Eye (tissue), 1 donor: ENCODE measurements around the gene TIGAR.

Experiments used
- DNase-seq: peaks from one replicate; pipeline ENCODE4 v3.0.0-alpha.2; 2015

Gene TIGAR, protein sequence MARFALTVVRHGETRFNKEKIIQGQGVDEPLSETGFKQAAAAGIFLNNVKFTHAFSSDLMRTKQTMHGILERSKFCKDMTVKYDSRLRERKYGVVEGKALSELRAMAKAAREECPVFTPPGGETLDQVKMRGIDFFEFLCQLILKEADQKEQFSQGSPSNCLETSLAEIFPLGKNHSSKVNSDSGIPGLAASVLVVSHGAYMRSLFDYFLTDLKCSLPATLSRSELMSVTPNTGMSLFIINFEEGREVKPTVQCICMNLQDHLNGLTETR

DNA sequence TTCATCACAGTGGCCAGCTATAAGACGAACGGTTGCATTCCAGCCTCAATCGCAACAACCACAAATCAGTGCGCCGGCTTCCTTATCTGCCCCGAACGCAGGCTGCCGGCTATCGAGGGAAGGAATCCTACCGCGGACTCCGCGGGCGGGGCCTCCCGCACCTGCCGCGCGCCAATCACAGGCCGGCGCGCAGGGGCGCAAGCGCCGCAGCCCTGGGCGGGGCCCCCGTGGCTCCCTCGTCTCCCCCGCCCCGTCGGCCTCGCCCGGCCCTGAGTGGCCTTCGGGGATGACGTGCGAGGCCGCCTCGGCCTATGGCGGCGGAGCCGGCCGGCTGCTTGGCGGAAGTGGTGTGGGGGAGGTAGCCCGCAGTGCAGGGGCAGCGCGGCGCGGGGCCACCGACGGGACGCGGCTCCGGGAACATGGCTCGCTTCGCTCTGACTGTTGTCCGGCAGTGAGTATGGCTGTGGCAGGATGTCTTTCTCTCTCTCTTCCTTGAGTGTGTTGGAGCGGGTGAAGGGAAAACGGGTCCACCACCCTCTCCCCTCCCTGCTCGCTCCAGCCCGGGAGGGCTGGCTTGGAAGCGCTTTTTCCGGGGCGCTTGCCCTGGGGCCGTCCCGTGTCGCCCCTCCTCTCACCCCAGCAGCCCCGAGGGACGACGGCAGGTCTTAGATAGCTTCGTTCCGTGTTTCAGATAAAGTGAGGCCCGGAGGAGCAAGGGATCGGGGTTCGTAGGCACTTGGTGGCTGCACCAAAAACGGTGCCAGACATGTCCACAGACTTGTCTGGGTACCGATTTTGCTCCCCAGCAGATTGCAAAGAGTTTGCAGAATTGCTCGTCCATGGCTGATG lies at the start of gene TIGAR:
Gene TIGAR (plus strand): TSS at position 361 of the 849 bp plus-strand sequence. CDS start 59 bp downstream, at position 420.
- DNase-seq, result peak; percentile 97

DNA sequence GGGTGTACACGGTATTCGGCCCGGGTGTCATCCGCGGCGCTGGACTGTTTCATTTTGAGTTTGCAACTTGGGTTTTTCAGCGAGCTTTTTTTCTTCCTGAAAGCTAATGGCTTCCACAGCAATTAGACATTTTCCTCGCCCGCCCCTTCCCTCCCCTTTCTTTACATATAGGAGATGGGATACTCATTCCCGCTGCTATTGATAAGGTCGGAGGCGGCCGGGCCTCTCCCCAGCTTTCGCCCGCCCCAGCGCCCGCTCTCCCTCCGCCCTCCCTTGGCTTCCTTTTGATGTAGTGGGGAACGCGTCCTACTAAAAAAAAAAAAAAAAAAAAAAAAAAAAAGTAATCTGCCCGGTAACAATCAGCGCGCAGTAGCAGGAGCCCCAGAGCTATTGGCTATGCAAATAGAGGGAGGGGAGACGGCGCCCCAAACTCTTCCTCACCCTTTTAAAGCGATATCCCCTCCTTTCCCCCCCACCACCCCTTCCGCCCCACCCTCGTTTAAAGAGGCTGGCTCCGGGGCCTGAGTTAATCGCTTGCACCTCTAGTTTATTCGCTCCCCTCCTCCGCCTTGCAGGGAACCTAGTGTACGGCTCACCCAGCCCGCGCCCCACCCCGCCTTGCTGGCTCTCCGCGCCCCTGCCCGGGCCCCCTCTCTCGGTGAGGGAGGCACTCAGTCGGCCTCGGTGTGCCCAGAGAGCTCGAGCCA lies 49.1 kb upstream of the TIGAR start:
- DNase-seq, result peak; percentile 92

DNA sequence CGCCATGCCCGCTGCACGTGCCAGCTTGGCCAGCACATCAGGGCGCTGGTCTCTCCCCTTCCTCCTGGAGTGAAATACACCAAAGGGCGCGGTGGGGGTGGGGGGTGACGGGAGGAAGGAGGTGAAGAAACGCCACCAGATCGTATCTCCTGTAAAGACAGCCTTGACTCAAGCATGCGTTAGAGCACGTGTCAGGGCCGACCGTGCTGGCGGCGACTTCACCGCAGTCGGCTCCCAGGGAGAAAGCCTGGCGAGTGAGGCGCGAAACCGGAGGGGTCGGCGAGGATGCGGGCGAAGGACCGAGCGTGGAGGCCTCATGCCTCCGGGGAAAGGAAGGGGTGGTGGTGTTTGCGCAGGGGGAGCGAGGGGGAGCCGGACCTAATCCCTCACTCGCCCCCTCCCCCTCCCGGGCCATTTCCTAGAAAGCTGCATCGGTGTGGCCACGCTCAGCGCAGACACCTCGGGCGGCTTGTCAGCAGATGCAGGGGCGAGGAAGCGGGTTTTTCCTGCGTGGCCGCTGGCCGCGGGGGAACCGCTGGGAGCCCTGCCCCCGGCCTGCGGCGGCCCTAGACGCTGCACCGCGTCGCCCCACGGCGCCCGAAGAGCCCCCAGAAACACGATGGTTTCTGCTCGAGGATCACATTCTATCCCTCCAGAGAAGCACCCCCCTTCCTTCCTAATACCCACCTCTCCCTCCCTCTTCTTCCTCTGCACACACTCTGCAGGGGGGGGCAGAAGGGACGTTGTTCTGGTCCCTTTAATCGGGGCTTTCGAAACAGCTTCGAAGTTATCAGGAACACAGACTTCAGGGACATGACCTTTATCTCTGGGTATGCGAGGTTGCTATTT lies 48.4 kb upstream of the TIGAR start:
- DNase-seq, result peak; percentile 88

DNA sequence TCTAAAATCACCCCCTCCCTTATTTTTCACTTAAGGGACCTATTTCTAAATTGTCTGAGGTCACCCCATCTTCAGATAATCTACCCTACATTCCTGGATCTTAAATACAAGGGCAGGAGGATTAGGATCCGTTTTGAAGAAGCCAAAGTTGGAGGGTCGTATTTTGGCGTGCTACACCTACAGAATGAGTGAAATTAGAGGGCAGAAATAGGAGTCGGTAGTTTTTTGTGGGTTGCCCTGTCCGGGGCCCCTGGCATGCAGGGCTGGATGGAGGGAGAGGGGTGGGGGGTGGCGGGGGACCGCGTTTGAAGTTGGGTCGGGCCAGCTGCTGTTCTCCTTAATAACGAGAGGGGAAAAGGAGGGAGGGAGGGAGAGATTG lies 47.8 kb upstream of the TIGAR start:
- no peak for DNase-seq

DNA sequence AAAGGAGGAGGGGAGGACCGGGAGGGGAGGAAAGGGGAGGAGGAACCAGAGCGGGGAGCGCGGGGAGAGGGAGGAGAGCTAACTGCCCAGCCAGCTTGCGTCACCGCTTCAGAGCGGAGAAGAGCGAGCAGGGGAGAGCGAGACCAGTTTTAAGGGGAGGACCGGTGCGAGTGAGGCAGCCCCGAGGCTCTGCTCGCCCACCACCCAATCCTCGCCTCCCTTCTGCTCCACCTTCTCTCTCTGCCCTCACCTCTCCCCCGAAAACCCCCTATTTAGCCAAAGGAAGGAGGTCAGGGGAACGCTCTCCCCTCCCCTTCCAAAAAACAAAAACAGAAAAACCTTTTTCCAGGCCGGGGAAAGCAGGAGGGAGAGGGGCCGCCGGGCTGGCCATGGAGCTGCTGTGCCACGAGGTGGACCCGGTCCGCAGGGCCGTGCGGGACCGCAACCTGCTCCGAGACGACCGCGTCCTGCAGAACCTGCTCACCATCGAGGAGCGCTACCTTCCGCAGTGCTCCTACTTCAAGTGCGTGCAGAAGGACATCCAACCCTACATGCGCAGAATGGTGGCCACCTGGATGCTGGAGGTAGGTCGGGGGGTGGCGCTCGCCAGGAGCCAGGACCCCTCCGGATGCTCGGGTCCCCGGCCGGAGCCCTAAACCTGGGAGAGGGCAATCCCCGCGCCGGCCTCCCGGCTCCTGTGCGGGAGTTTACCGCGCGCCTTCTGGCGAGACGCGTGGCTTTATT lies 47.2 kb upstream of the TIGAR start, which contains the start of gene CCND2:
Gene CCND2 (plus strand): TSS at position 111 of the 744 bp plus-strand sequence. CDS start 279 bp downstream, at position 390.
- DNase-seq, result peak; percentile 96

DNA sequence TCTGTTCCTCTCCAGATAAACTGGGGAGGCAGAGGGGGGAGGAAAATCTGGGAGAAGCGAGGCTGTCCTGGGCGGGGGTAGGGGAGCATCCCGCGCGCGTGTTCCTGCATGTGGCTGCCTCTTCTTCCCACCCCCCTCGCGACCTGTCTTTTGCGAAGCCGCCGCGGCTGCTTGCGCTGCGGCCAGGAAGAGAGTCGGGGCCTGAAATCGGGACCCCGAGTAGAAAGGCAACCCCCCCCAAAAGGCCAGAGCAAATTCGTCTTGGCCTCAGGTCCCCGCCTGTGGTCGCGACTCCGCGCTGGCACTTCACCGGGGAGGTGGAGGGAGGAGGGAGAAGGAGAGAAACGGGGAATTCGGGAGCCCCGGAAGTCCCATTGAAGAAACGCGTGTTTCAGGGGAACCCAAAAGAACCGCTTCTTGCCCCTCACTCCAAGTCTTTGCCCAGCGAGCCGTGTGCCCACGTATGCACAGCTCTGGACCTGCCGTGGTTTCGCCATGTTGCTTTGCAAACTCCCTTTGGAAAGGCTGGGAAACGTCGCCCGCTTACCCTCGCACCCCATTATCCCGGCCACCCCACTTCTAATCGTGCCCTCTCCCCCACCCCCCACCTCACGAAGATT lies 46.5 kb upstream of the TIGAR start:
- peak; percentile 80 for DNase-seq

DNA sequence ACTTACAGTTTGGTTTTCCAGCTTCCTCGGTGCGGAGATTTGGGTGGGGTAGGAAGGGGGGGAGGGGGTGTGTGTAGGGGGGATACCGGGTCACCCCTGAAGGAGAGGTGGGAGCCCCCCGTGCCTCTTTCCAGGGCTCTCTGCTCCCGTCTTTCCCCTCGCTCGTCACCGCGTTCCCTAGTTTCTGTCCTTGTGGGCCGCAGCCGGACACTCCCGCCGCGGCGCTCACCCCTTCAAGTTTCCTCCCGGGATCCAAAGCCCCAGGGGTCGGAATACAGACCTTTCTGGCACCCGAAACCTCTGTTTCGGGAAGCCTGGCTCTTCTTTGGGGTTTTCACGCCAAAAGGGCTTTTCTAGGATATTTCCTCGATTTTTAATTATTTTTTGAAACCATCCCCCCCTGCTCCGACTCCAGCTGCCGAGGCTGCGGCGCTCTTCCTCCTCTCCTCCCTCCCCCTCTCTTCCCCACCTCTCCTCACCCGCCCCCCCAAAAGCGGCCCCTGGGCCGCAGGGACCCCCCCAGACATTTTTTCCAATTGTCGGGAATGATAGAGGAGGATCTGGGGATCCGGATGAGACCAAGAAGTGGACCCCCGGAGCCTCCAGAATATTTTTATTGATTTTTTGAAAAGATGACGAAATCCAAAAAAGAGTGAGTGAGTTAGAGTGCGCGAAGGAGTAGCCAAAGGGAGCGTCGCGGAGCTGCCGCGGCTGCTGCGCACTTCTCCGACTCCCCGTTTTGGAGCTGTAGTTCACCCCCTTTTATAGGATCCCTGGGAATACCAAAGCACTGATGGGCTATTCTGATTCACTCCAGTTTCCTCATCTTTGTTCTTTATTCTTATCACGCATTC lies 45.8 kb upstream of the TIGAR start:
- DNase-seq, result peak; percentile 85

DNA sequence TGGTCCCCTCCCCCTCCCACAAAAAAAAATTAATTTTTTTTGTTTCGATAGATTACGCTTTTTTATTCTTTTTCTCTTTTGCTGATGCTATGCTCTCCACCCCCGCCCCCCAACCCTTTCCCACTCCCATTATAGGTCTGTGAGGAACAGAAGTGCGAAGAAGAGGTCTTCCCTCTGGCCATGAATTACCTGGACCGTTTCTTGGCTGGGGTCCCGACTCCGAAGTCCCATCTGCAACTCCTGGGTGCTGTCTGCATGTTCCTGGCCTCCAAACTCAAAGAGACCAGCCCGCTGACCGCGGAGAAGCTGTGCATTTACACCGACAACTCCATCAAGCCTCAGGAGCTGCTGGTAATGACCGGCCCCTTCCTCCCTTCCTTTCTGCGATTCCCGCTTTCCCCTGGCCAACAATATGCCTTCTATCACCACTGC lies 45.1 kb upstream of the TIGAR start:
- peak; percentile 75 for DNase-seq

DNA sequence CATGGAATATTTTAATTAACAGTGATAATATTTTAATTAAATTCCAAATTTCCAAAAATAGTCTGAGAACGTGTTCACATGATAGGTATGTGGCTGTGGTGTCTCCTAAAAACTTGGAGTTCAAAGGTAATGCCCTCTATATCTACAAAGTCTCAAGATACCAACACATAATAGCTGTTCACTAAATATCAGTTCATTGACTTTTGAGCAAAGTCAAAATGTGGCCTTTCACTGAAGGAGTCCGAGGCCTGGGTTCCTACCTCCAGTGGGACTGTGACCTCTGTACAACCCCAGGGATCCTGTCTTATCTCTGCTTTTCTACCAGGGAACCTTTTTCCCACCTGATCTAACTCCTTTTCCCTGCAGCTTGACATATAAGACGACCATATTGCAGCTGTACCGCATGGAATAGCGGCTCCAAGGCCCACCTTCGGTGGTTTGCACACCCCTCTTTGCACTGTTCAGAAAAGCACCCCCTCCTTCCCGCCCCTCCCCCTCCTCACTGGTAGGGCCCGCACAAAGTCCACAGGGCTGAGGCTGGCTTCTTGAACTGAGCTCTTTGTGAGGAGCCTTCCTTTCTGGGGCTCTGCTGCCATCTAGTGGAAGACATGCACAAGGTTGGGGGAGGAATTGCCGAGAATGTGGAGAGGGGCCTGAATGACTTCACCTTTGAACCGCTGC lies 44.3 kb upstream of the TIGAR start:
- peak; percentile 98 for DNase-seq

DNA sequence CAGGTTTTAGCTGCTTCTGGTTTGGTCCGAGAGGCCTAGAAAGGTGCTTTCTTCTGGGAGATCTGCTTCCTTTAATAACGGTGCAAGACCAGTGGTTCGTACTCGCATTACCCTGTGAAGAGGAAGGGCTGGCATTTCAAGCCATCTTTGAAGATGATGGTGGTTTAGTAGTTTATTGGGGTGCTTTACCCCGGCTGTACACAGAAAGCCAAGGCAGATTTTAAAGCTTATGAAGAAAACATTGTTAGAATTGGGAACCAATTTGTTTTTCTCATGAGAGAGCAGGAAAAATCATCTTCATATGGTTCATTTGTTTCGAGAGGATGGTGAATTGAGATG lies 43.8 kb upstream of the TIGAR start:
- DNase-seq, result no peak

DNA sequence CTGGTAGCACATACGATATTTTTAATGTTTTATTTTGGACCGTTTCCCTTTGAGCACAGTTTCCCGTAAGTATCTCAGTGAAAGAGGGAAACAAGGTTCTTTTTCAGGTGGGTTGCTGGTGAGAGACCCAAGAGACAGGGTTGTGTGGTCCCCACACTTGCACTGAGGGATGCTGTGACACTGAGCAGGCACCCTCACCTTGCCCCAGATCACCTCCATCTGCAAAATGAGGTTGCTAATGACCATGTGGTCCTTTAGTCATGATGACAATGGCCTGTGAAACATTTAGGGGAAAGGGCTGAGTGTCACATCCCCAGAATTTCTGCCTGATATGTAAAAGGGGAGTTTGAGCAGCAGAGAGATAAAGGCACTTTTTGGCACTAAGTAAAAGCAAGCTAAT lies 43.2 kb upstream of the TIGAR start:
- DNase-seq, result no peak

DNA sequence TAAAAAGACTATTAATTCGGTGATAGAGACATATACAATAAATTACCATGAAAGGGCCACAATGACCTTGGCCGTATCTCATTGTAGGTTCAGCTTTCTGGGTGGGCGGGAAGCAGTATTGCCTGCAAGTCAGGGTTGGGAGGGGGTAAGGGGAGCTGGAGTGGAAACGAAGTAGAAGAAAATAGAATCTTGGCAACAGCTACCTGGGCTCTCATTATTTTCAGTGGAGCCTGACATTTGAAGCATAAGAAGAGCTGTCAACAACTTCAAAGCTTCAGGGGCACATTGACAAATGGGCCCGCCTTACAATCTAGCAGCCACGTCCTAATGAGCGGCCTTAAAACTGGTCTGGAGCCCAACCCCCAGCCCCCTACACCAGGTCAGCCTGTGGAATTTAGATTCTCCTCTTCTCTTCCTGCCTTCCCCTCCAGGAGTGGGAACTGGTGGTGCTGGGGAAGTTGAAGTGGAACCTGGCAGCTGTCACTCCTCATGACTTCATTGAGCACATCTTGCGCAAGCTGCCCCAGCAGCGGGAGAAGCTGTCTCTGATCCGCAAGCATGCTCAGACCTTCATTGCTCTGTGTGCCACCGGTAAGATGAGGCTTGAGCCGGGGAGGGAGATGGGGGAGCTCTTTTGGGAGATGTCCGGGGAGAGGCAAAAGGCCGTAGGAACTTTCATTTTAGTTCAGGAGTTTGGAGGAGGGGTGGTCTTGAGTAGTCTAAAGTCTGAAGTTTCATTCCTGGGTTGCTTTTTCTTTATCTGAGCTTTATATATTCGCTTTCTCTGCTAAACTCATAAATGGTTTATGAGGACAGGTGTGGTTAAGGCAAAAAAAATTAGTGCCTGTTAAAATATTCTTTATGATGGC lies 42.5 kb upstream of the TIGAR start:
- DNase-seq, result no peak

DNA sequence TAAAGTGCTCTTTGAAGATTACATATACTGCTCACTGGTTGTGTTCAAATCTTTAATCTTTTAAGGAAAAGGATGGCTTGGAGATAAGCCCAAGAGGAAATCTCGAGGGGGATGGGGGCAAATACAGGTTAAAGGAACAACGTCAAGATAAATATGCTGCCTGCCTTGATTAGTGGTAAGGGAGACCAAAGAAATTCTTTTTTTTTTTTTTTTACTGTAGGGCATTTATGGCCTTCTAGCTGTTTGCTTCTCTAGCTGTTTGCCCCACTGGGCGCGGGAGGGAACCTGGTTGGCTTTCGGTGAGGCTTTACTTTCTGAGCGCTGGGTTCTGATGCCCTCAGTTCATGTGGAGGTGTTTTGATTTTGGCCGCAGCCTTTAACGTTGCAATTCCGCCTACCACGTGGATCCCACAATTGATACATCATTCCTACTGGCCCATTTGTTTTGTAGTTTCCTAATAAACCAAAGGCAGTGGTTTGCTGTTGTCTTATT lies 41.8 kb upstream of the TIGAR start:
- no peak for DNase-seq

DNA sequence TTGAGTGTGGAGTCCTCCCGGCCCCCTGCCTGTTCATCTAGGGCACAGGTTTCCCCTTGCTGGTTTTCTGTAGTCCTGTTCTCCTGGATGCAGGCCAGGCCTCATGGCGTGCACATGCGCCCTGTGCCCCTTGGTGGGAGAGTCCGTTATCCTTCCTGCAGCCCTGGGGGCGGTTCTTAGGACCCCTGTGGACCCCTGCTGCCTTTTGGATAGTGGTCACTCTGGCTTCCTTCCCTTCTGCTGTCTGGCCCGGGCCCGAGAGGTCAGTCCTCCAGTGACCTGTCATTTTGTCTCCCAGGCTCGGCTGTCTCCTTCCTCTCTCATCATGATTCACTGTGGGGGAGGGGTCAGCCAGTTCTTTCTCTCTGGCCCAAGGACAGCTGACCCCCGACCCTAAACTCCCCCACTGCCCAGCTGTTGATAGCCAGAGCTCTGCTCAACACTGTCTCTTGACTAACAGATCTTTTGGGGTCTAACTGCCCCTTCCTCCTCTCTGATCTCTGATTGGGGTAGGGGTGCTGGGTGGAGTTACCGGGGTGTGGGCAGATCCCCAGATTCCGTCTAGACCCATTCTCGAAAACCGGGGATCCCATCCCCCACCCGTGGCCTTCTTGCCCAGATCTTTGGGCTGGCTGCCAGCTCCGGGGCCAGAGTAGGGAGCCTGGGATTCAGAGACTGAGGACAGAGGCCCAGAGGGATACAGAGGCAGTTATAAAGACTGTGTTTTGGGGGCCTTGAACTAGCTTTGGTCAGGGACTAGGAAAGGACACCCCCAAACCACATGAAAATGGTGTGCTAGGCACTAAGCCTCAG lies 40.5 kb upstream of the TIGAR start:
- no peak for DNase-seq

DNA sequence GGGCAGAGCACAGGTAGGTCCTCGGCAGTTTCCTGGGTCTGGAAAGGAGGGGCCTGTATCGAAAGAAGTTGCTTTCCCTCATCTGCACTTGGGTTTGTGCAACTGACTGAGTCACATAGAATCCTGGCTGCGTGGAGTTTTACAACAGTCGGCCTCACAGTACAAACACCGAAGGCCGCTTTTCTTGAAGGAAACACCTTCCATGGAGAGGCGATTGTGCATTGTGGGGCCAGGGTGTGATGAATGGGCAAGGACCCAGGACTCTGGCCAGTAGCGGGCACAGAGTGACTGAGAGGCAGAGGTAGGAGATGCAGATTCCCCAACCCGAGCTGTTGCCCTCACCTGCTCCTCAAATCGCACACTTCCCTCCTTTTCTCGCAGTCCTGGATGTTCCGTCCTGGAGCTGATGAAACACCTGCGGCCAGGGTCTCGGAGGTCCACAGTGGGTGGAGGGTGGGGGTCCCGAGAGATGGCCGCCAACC lies 39.8 kb upstream of the TIGAR start:
- no peak for DNase-seq

DNA sequence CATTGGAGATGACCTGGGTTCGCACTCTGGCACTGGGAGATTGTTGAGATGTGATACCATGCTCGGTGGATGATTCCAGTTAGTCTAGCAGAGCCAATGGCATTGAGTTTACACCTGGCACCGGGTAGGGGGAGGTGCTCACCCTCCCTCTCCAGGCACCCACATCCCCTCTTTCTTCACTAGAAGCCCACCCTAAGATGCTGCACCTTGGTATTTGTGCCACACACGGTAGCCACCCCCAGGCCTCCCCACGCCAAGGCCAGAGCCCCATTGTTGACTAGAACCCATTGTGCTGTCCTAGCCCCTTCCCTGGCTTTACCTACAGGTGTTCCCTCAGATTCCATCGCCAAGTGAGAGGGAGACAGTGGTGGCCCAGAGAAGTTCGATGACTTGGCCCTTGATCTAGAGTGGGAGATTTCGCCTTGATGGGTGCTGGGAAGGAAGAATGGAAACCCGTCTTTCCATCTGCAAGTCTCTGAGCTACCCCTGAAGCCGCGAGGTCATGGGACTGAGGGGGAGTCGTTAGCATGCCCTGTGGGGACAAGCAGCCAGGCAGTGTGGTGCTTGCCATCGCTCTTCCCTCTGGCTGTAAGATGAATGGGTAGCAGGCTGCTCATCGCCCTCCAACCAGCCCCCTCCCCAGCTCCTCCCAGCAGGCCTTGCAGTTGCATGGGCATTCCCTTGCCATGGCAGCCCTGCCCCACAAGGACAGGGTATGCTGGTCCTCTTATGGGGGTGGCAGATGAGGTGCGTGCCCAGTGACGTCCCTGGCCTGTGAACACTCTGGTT lies 38.7 kb upstream of the TIGAR start:
- no peak for DNase-seq
